Cardiac fibroblast (primary cell): ENCODE data around the gene CBFB.

ENCODE experiments used
- DNase-seq, 2 donors: peaks; one replicate each; pipeline versions ENCODE4 v3.0.0 to v3.0.0-alpha.2; 2010; ENCODE audit warnings: low read depth in 2 of 2
- H3K4me3 ChIP-seq, 2 donors: replicated peaks in 1 of 2; 1 replicate in 1 of 2; 2 replicates in 1 of 2; pipeline ENCODE4 v1.5.1; 2011; ENCODE audit warnings: low read depth in 2 of 2, low read length in 2 of 2, mild to moderate bottlenecking in 2 of 2, moderate library complexity in 1 of 2
- TF ChIP-seq, protein P1 (sequence below): IDR thresholded peaks from one replicate; pipeline ENCODE4 v1.5.1; 2011; ENCODE audit warnings: low read depth, mild to moderate bottlenecking, low read length, inconsistent platforms

CBFB gene

DNA sequence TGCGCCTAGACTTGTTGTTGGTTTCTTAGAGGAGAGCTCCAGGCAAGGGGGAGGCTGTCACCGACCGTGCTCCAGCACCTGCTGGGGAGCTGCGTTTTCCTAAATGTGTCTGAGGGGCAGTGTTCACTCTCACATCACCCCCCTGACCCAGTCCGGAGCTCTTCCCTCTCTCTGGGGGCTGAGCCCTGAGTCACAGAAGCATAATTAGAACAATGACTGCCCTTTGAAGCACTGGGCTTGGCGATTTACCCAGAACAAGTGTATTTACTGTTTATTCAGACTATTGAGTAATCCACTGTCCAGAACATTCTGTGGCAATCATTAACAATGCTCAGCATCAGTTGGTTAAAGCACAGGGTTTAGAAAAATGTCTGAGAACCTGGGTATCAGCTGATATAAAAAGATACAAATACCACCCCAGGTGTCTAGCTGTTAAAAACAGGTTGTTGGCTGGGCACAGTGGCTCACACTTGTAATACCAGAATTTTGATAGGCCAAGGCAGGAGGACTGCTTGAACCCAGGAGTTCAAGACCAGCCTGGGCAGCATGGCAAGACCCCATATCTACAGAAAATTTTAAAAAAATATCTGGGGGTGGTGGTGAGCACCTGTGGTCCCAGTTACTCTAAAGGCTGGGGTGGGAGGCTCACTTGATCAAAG is 32.5 kb upstream of the CBFB start:
- TF ChIP-seq, protein P1, sequence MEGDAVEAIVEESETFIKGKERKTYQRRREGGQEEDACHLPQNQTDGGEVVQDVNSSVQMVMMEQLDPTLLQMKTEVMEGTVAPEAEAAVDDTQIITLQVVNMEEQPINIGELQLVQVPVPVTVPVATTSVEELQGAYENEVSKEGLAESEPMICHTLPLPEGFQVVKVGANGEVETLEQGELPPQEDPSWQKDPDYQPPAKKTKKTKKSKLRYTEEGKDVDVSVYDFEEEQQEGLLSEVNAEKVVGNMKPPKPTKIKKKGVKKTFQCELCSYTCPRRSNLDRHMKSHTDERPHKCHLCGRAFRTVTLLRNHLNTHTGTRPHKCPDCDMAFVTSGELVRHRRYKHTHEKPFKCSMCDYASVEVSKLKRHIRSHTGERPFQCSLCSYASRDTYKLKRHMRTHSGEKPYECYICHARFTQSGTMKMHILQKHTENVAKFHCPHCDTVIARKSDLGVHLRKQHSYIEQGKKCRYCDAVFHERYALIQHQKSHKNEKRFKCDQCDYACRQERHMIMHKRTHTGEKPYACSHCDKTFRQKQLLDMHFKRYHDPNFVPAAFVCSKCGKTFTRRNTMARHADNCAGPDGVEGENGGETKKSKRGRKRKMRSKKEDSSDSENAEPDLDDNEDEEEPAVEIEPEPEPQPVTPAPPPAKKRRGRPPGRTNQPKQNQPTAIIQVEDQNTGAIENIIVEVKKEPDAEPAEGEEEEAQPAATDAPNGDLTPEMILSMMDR, result no peak

DNA sequence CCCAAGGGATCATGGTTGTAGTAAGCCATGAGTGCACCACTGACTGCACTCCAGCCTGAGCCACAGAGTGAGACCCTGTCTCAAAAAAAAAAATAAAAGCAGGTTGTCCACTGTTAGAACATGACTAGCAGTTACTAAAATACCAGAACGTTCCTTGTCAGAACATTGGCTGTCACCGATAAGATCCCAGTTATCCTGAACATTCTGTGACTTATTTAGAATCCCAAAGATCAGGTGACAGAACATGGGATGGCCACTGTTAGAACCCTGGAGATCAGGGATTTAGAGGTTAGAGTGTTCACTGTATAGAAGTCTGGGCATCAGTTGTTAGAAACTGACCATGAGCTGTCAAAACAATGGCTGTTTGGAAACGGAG is 32.0 kb upstream of the CBFB start:
- no peak for DNase-seq
- TF ChIP-seq, protein P1, result no peak
- H3K4me3 ChIP-seq, result no peak overlapping the region

More for the DNA sequence above, 32.5 kb upstream of the CBFB start:
- DNase-seq, result peak; percentile 79 to 95
- H3K4me3 ChIP-seq, result no peak overlapping the region

DNA sequence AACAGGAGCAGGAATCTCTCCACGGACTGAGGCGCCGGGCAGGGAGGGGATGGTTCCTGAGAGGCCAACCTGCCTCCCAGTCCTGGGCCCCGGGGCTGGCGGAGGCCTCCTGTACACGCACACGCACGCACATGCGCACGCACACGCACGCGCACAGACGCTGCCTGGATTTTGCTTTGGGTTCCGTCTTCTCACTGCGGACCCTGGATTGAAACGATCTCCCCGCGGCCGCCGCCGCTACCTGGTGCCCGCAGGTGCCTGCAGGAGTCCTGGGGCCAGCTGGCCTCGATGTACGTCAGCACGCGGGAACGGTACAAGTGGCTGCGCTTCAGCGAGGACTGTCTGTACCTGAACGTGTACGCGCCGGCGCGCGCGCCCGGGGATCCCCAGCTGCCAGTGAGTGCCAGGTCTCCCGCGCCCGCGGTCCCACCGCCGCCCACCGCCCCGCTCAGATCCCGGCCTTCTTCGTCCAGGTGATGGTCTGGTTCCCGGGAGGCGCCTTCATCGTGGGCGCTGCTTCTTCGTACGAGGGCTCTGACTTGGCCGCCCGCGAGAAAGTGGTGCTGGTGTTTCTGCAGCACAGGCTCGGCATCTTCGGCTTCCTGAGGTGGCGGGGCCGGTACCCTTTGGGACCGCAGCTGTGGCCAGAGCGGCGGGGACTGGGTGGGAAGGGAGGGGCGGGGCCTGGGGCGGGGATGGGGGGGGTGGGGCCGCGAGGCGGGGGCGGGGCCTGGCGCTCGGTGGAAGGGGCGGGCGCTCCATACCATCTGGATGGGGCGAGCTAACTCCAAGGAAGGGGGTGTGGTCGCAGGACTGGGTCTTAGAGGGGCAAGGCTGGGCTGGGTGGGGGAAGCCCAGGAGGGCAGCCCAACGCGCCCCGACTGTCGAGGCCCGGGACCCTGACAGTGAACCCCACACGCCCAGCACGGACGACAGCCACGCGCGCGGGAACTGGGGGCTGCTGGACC is 28.3 kb upstream of the CBFB start:
- DNase-seq, result peak in 1 of 2 donors; percentile 43
- TF ChIP-seq, protein P1, result no peak
- peak overlapping the region; percentile 48 to 55 for H3K4me3 ChIP-seq

DNA sequence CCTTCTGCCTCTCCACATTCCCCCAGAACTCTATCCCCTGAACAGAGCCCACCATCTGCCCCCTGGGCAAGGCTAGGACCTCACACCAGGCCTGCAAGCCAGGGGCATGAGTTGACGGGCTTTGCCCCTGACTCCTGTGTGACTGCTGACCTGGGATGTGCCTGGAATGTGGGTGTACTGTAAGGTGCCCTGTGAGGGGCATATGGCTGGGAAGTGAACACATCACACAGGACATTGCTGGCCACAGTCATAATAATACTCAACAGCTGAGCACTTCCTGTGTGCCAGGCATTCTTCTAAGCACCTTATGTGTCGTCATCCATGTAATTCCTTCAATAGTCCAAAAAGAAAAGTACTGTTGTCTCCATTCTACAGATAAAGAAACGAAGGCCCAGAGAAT is 27.2 kb upstream of the CBFB start:
- H3K4me3 ChIP-seq, result no peak overlapping the region
- TF ChIP-seq, protein P1, result no peak
- DNase-seq, result peak in 1 of 2 donors; percentile 64

DNA sequence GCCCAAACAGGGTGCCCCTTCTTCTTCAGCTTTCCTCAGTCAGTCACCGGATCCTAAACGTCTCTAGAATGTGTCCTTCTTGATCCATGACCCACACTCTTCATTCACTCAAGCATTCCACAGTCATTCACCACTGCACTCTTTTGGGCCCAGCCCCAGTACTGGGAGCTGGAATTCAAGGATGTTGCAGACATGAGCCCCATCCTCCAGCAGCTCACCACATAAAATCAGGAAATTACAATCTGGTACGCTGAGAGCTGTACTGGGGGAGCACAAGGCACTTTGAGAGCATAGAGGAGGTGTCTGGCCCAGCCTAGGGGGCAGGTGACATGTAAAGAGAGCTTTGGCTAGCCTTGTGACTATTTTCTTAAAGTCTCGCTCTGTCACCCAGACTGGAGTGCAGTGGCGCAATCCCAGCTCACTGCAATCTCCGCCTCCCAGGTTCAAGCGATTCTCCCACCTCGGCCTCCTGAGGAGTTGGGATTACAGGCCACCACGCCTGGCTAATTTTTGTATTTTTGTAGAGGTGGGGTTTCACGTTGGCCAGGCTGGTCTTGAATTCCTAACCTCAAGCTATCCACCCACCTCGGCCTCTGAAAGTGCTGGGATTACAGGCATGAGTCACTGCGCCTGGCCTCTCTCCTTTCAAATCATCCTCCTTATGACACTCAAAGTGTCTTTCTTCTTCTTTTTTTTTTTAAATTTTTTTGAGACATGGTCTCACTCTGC is 21.9 kb upstream of the CBFB start:
- TF ChIP-seq, protein P1, result no peak
- H3K4me3 ChIP-seq, result no peak overlapping the region
- peak in 1 of 2 donors; percentile 20 for DNase-seq

DNA sequence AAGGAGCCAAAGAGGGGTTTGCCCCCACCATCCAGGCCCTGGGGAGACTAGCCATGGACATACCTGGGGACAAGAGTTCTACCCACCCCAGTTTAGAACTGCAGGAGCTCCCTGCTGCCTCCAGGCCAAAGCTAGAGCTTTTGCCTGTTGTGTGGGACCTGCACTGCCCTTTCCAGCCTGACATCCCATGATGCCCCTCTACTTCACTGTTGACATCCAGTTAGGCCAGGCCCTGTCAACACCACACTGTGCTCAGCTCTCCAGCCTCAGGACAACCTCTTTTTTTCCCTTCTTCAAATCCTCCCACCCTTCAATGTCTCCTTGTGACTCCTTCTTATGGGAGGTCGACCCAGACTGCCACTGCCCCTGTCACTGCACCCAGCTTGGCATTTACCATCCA is 19.8 kb upstream of the CBFB start:
- TF ChIP-seq, protein P1, result no peak
- no peak for DNase-seq

More for the DNA sequence above, 19.8 kb upstream of the CBFB start:
- no peak overlapping the region for H3K4me3 ChIP-seq
